IPS DF 6.9 (cell line): Measurements from ENCODE around the gene CPEB4.
A peak's percentile ranks its signal among the peaks of the same experiment; 100 is the strongest.

Experiments
- DNase-seq: peaks from one replicate; pipeline ENCODE4 v3.0.0-alpha.2; 2013; ENCODE audit warnings: low read depth, low spot score
- H3K27ac ChIP-seq: one replicate; pipeline ENCODE4 v1.5.1; 2013; ENCODE audit warnings: low read length, control low read depth
- H3K27me3 ChIP-seq: 2 replicates; pipeline ENCODE4 v1.6.1; 2013; ENCODE audit warnings: mild to moderate bottlenecking, low read length; ENCODE audit not compliant: control insufficient read depth, insufficient read depth
- H3K36me3 ChIP-seq: 2 replicates; pipeline ENCODE4 v1.6.1; 2013; ENCODE audit warnings: low read length; ENCODE audit not compliant: control insufficient read depth, insufficient read depth
- H3K4me1 ChIP-seq: 2 replicates; pipeline ENCODE4 v1.6.1; 2013; ENCODE audit warnings: low read length; ENCODE audit not compliant: control insufficient read depth, insufficient read depth
- H3K4me3 ChIP-seq: 2 replicates; pipeline ENCODE4 v1.5.1; 2013; ENCODE audit warnings: mild to moderate bottlenecking, low read length
- H3K9me3 ChIP-seq: 2 replicates; pipeline ENCODE4 v1.6.1; 2013; ENCODE audit warnings: low read length, inconsistent platforms; ENCODE audit not compliant: control insufficient read depth, insufficient read depth
- WGBS: extraction: QIAGEN DNeasy Blood & Tissue Kit; methylation state at CpG from one replicate; pipeline ENCODE4 v1.1.7; 2013; ENCODE audit warnings: mixed read lengths, missing lambda C conversion rate; ENCODE audit not compliant: insufficient read length, insufficient coverage; 5-methylcytosine and 5-hydroxymethylcytosine counted together

The CPEB4 gene

GRCh38 chr5:173925449-173926071 is 37.4 kb downstream of the CPEB4 start:
- DNase-seq, result no peak
- no peaks in the 10 kb centered on the region for H3K27me3 ChIP-seq
- H3K36me3 ChIP-seq, result no peaks in the 10 kb centered on the region
- H3K4me3 ChIP-seq, result no peak overlapping the region
- no peak overlapping the region for H3K27ac ChIP-seq
- no CpG with 5 or more reads among the region's 3 CpGs for WGBS
- H3K9me3 ChIP-seq, result no peaks in the 10 kb centered on the region
- H3K4me1 ChIP-seq, result 0 out of 2 replicates have a peak, but pooled peaks cover 1% of the 10 kb centered on the region

DNA sequence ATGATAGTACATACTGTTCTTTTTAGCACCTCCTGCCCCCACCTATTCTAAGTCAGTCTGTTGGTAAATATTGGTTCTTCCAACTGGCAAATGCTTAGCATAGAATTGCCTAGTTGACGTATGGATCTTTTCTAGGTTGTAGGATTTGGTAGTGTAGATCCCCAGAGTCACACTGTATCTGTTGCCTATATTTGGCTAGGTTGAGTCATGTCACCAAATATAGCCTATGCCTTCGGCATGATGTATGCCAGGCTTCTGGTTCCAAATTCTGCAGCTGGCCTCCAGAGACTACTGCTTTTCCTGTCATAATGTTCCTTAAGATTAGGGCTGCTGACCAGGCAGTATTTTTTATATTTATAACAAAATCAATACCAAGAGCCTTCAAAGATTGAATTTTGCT is 38.2 kb downstream of the CPEB4 start:
- Histone ChIP-seq H3K36me3 (no peaks in the 10 kb centered on the region), H3K4me3 (no peak overlapping the region), H3K27me3 (no peaks in the 10 kb centered on the region), H3K9me3 (no peaks in the 10 kb centered on the region), H3K4me1 (0 out of 2 replicates have a peak, but pooled peaks cover 1% of the 10 kb centered on the region), H3K27ac (no peak overlapping the region)
- no CpG with 5 or more reads among the region's 2 CpGs for WGBS
- no peak for DNase-seq

GRCh38 chr5:173928871-173929574 is 40.9 kb downstream of the CPEB4 start:
- Histone ChIP-seq H3K27ac (no peak overlapping the region), H3K36me3 (no peaks in the 10 kb centered on the region), H3K4me3 (no peak overlapping the region), H3K27me3 (no peaks in the 10 kb centered on the region), H3K4me1 (no peaks in the 10 kb centered on the region), H3K9me3 (no peaks in the 10 kb centered on the region)
- DNase-seq, result no peak
- no CpG with 5 or more reads among the region's 4 CpGs for WGBS

DNA sequence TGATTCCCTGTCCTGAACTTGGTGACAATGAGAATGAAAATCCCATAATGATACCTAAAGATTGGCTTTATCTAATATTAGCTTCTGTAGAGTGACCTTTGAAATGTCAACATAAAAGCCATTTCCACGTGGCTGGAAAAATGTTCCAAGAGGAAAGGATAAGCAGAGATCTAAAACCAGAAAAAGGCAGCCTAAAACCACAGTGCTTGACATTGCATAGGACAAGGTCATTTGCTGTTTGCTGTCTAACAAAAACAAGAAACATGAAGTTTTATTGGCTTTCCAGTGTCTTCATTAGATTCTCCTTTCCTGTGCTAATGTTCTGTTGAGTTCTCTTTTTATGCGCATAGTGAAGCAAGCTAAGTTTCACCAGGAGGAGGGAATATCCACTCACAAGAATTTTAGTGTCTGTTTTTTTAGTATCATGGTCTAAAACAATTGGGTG is 44.6 kb downstream of the CPEB4 start:
- WGBS, result no CpG with 5 or more reads among the region's 2 CpGs
- H3K4me3 ChIP-seq, result no peak overlapping the region
- H3K4me1 ChIP-seq, result no peaks in the 10 kb centered on the region
- no peaks in the 10 kb centered on the region for H3K27me3 ChIP-seq
- no peak for DNase-seq
- no peak overlapping the region for H3K27ac ChIP-seq
- no peaks in the 10 kb centered on the region for H3K9me3 ChIP-seq
- H3K36me3 ChIP-seq, result no peaks in the 10 kb centered on the region

- no peaks in the 10 kb centered on the region for H3K9me3 ChIP-seq
- H3K4me3 ChIP-seq, result no peak overlapping the region
- no peaks in the 10 kb centered on the region for H3K27me3 ChIP-seq
- H3K27ac ChIP-seq, result no peak overlapping the region
- no peak for DNase-seq
- H3K4me1 ChIP-seq, result no peaks in the 10 kb centered on the region
- no peaks in the 10 kb centered on the region for H3K36me3 ChIP-seq
- WGBS, result no CpG with 5 or more reads among the region's 2 CpGs
These were observed 45.8 kb downstream of the CPEB4 start for GRCh38 chr5:173933901-173934300.

- H3K4me3 ChIP-seq, result no peak overlapping the region
- H3K27ac ChIP-seq, result no peak overlapping the region
- no peaks in the 10 kb centered on the region for H3K36me3 ChIP-seq
- H3K27me3 ChIP-seq, result no peaks in the 10 kb centered on the region
- DNase-seq, result no peak
- no peaks in the 10 kb centered on the region for H3K4me1 ChIP-seq
- WGBS, result no CpG with 5 or more reads among the region's 2 CpGs
- H3K9me3 ChIP-seq, result no peaks in the 10 kb centered on the region
These were observed 47.2 kb downstream of the CPEB4 start for GRCh38 chr5:173935396-173935795.

GRCh38 chr5:173940269-173940668 is 52.1 kb downstream of the CPEB4 start:
- no CpG with 5 or more reads among the region's 2 CpGs for WGBS
- no peak overlapping the region for H3K4me3 ChIP-seq
- no peaks in the 10 kb centered on the region for H3K27me3 ChIP-seq
- no peaks in the 10 kb centered on the region for H3K36me3 ChIP-seq
- H3K4me1 ChIP-seq, result peaks cover 4% of the 10 kb centered on the region; the same call in 1 of the 2 replicates
- no peak overlapping the region for H3K27ac ChIP-seq
- H3K9me3 ChIP-seq, result no peaks in the 10 kb centered on the region
- DNase-seq, result no peak

- H3K27ac ChIP-seq, result no peak overlapping the region
- H3K9me3 ChIP-seq, result no peaks in the 10 kb centered on the region
- no peaks in the 10 kb centered on the region for H3K27me3 ChIP-seq
- no CpG with 5 or more reads among the region's 2 CpGs for WGBS
- no peak overlapping the region for H3K4me3 ChIP-seq
- peaks cover 4% of the 10 kb centered on the region; the same call in 1 of the 2 replicates for H3K4me1 ChIP-seq
- no peak for DNase-seq
- no peaks in the 10 kb centered on the region for H3K36me3 ChIP-seq
These were observed 53.0 kb downstream of the CPEB4 start for GRCh38 chr5:173941102-173941501.

DNA sequence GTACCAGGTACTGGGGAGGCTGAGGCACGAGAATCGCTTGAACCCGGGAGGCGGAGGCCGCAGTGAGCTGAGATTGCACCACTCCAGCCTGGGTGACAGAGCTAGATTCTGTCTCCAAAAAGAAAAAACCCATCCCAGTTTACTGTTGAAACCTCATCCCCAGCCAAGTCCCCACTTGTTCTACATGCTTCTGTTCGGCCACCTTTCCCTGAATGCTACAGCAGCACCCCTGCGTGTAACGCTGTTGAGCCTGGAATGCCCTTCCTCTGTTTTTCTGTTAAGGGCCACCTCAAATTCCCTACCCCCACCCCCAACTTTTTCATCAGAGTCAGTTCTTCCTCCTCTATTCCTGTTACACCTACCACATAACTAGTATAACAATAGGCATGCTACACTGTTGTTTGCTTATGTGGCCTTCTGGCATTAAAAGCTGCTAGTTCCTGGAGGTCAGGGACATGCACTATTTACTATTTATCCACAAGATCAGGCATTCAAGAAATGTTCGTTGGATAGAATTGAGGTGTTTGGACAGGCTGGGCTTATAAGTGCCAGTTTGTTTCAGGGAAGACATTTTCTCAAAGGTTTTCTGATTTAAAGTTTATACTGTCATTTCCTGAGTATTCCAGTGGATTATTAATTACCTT is 53.7 kb downstream of the CPEB4 start:
- DNase-seq, result no peak
- no peaks in the 10 kb centered on the region for H3K9me3 ChIP-seq
- WGBS, result no CpG with 5 or more reads among the region's 9 CpGs
- peaks cover 4% of the 10 kb centered on the region; the same call in 1 of the 2 replicates for H3K4me1 ChIP-seq
- H3K36me3 ChIP-seq, result no peaks in the 10 kb centered on the region
- no peak overlapping the region for H3K4me3 ChIP-seq
- no peaks in the 10 kb centered on the region for H3K27me3 ChIP-seq
- peak overlapping the region; percentile 7 for H3K27ac ChIP-seq

GRCh38 chr5:173944511-173944910 is 56.4 kb downstream of the CPEB4 start:
- Histone ChIP-seq H3K4me3 (no peak overlapping the region), H3K27me3 (no peaks in the 10 kb centered on the region), H3K27ac (no peak overlapping the region), H3K36me3 (no peaks in the 10 kb centered on the region), H3K9me3 (no peaks in the 10 kb centered on the region), H3K4me1 (peaks cover 4% of the 10 kb centered on the region; the same call in 1 of the 2 replicates)
- no CpG with 5 or more reads among the region's 2 CpGs for WGBS
- no peak for DNase-seq
